K562 (cell line): Measurements from ENCODE around the gene NSUN2. TPM values are rescaled to one million over a fixed set of nuclear protein-coding genes. Genes with fewer than 3 reads are reported as not detected.

ENCODE experiments used
- CXXC5 ChIP-seq: fragments of 250-450 bp; sonication (Bioruptor Pico); IDR thresholded peaks from 2 replicates; pipeline ENCODE4 v1.8.0; 2022; ENCODE audit warnings: inconsistent platforms, mild to moderate bottlenecking, moderate library complexity
- EHMT2 ChIP-seq: fragments of 450-650 bp; IDR thresholded peaks from 2 replicates; pipeline ENCODE4 v1.6.1; 2018; ENCODE audit warnings: antibody characterized with exemption
- REST ChIP-seq, 2 experiments: fragments of 450-650 bp; formaldehyde crosslinking in 1 of 2; IDR thresholded peaks; 2 replicates each; pipeline versions ENCODE4 v1.4.0 to v1.6.1; 2014 to 2020; ENCODE audit warnings: mild to moderate bottlenecking in 2 of 2, borderline replicate concordance in 1 of 2, low read depth in 1 of 2
- TFAP4 ChIP-seq: sonication (generic); formaldehyde crosslinking; IDR thresholded peaks from 2 replicates; pipeline ENCODE4 v1.8.0; 2022; ENCODE audit warnings: missing genetic modification reagents, mild to moderate bottlenecking, moderate library complexity, borderline replicate concordance
- TRIM24 ChIP-seq, 2 experiments: fragments of 450-650 bp; IDR thresholded peaks; 2 replicates each; pipeline ENCODE4 v1.6.1; 2016
- ZBTB34 ChIP-seq: fragments of 250-450 bp; sonication (Bioruptor Pico); IDR thresholded peaks from 2 replicates; pipeline ENCODE4 v1.8.0; 2021; ENCODE audit warnings: mild to moderate bottlenecking, moderate library complexity
- polyA plus RNA-seq, 8 experiments: library from polyadenylated mRNA; depleted of rRNA in 4 of 8; stranded (reverse) in 5 of 8; unstranded in 3 of 8; fragments of >200 nt; fragmentation: Nextera tagmentation in 2 of 8; fragmentation: Illumina TruSeq in 1 of 8; extraction: Ambion mirVana in 2 of 8; extraction: Trizol in 1 of 8; gene quantifications; 2 replicates each; pipeline versions ENCODE4 v1.2.1 to v1.2.3, GENCODE V29; 2011 to 2014; ENCODE audit warnings: inconsistent platforms in 1 of 8, missing spikeins in 1 of 8
- total RNA-seq, 7 experiments: library from RNA; depleted of rRNA in 6 of 7; stranded (reverse); fragments of >200 nt in 6 of 7; fragmentation: Illumina TruSeq in 2 of 7; extraction: Trizol in 2 of 7; gene quantifications; 2 replicates each; pipeline versions ENCODE4 v1.2.1 to v1.2.3, GENCODE V29; 2011 to 2021; ENCODE audit warnings: low replicate concordance in 1 of 7

Gene NSUN2
- total and polyA plus RNA-seq, 9 of the 15 experiments (the other 6 are each of a cell fraction or from before 2014, with no cell fraction given), result 9.2 to 167 (median 127) TPM

GRCh38 chr5:6591671-6592288 lies 41.1 kb downstream of the NSUN2 start (continued):
- TF ChIP-seq REST (IDR thresholded peaks at IDR 0.05; ENCODE audit: borderline replicate concordance), result peak; percentile 93
- TF ChIP-seq REST (CRISPR knock-in tag; IDR thresholded peaks at IDR 0.05; ENCODE audit: low read depth), result peak; percentile 76; the same call in 1 of the 2 replicates
- TF ChIP-seq ZBTB34 (CRISPR knock-in tag), result no peak
- peak; percentile 42 to 56; a peak in 2 of 4 replicates for TF ChIP-seq TRIM24 (IDR thresholded peaks at IDR 0.05)
- TF ChIP-seq EHMT2, result peak; percentile 94
- TF ChIP-seq TFAP4 (CRISPR knock-in tag), result peak; percentile 58; the same call in 1 of the 2 replicates
- TF ChIP-seq CXXC5 (CRISPR knock-in tag), result peak; percentile 33; the same call in 1 of the 2 replicates
